GM12878 (cell line): ENCODE measurements around the gene UBQLN4. TPM values are rescaled to one million over a fixed set of nuclear protein-coding genes. Genes with fewer than 3 reads are reported as not detected.

Experiments used
- EP300 ChIP-seq, 2 experiments: fragments of 150-350 bp in 1 of 2; IDR thresholded peaks; 2 replicates each; pipeline ENCODE4 v1.6.1; 2011 to 2012; ENCODE audit warnings: low read depth in 2 of 2, low read length in 2 of 2, borderline replicate concordance in 1 of 2, improper control_type of control experiment in 1 of 2, inconsistent platforms in 1 of 2; ENCODE audit not compliant: control insufficient read depth in 1 of 2
- FOXK2 ChIP-seq: fragments of 450-650 bp; IDR thresholded peaks from 2 replicates; pipeline ENCODE4 v1.6.1; 2017; ENCODE audit warnings: mild to moderate bottlenecking, moderate library complexity
- JUND ChIP-seq: IDR thresholded peaks from 2 replicates; pipeline ENCODE4 v1.6.1; 2012; ENCODE audit warnings: low read depth, mild to moderate bottlenecking, low read length, improper control_type of control experiment, moderate library complexity
- MYB ChIP-seq: fragments of 150-350 bp; IDR thresholded peaks from 2 replicates; pipeline ENCODE4 v1.6.1; 2014; ENCODE audit warnings: mild to moderate bottlenecking, low read depth, low read length, borderline replicate concordance
- NR2C2 ChIP-seq: IDR thresholded peaks from 2 replicates; pipeline ENCODE4 v1.6.1; 2011; ENCODE audit warnings: borderline replicate concordance, low read depth; ENCODE audit not compliant: control insufficient read depth, insufficient read length
- RCOR1 ChIP-seq: conservative IDR thresholded peaks from 2 replicates; pipeline ENCODE4 v1.6.1; 2012; ENCODE audit warnings: low read depth, low read length, improper control_type of control experiment
- ZNF384 ChIP-seq: IDR thresholded peaks from 2 replicates; pipeline ENCODE4 v1.6.1; 2012; ENCODE audit warnings: low read depth, mild to moderate bottlenecking, low read length, improper control_type of control experiment, borderline replicate concordance
- polyA plus RNA-seq, 11 experiments: library from polyadenylated mRNA; depleted of rRNA in 4 of 11; unstranded in 6 of 11; stranded (reverse) in 5 of 11; fragments of >200 nt; fragmentation: Nextera tagmentation in 4 of 11; fragmentation: Illumina TruSeq in 1 of 11; extraction: Ambion mirVana in 4 of 11; extraction: Trizol in 1 of 11; gene quantifications; 1 replicate in 1 of 11; 2 replicates in 10 of 11; pipeline versions ENCODE4 v1.2.1 to v1.2.3, GENCODE V29; 2011 to 2016; ENCODE audit warnings: inconsistent platforms in 2 of 11, missing spikeins in 2 of 11, low read depth in 1 of 11
- total RNA-seq, 4 experiments: library from RNA; depleted of rRNA in 3 of 4; stranded (reverse); fragments of >200 nt in 3 of 4; fragmentation: Illumina TruSeq in 1 of 4; extraction: Trizol in 1 of 4; gene quantifications; 2 replicates each; pipeline versions ENCODE4 v1.2.1 to v1.2.3, GENCODE V29; 2013 to 2021
- TF ChIP-seq, protein P1 (sequence below): fragments of 450-650 bp; IDR thresholded peaks from 2 replicates; pipeline ENCODE4 v1.6.1; 2018; ENCODE audit warnings: borderline replicate concordance, mild to moderate bottlenecking; ENCODE audit not compliant: partially characterized antibody
- TF ChIP-seq, protein P2 (sequence below): IDR thresholded peaks from 2 replicates; pipeline ENCODE4 v1.6.1; 2012; ENCODE audit warnings: low read length, inconsistent platforms
- TF ChIP-seq, protein P3 (sequence below): fragments of 450-650 bp; IDR thresholded peaks from 2 replicates; pipeline ENCODE4 v1.6.1; 2017; ENCODE audit warnings: borderline replicate concordance
- TF ChIP-seq, protein P4 (sequence below): IDR thresholded peaks from 2 replicates; pipeline ENCODE4 v1.6.1; 2012; ENCODE audit warnings: mild to moderate bottlenecking, low read depth, low read length
- TF ChIP-seq, protein P5 (sequence below): fragments of 450-650 bp; IDR thresholded peaks from 2 replicates; pipeline ENCODE4 v1.6.1; 2016; ENCODE audit warnings: mild to moderate bottlenecking, moderate library complexity, borderline replicate concordance
- TF ChIP-seq, protein P6 (sequence below): IDR thresholded peaks from 2 replicates; pipeline ENCODE4 v1.6.1; 2011; ENCODE audit warnings: low read depth, low read length, improper control_type of control experiment, borderline replicate concordance

UBQLN4 gene
- total and polyA plus RNA-seq, 10 of the 15 experiments (the other 5 are each of a cell fraction or from before 2014, with no cell fraction given): 10.0 to 44.6 (median 19.7) TPM

DNA sequence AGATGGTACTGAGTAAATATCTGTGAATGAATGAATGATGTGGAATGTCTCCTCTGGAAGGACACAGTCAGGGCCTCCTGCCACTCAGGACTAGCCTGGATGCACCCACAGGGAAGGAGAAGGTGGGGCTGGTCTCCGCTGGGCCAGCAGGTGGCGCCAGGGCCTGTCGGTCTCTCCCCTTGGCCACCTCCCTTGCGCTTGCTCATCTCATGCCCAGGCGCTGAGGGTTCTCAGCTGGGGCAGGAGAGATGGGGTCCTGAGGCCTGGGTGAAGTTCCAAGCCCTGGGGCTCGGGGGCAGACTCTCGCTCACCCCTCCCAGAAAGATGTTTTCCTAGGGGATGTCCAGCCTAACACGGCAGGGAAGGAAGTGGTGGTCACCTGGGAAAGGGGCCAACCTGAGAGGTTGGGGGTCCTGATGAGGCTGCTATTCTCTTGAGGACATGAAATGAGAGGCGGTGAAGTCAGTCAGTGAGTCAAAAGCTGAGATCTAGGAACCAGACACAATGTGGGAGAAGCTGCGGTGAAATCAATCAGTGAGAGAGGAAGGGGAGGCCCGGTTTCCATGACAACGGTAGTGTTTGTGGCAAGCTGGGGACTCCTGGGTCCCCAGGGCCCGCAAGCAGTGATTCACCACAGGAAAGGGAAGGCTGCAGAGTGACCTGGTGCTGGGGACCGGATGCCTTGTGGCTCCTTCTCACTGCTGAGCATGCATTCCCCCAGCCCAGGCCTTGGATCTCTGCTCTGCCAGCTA lies 43.2 kb upstream of the UBQLN4 start (continued):
- TF ChIP-seq, protein P1, sequence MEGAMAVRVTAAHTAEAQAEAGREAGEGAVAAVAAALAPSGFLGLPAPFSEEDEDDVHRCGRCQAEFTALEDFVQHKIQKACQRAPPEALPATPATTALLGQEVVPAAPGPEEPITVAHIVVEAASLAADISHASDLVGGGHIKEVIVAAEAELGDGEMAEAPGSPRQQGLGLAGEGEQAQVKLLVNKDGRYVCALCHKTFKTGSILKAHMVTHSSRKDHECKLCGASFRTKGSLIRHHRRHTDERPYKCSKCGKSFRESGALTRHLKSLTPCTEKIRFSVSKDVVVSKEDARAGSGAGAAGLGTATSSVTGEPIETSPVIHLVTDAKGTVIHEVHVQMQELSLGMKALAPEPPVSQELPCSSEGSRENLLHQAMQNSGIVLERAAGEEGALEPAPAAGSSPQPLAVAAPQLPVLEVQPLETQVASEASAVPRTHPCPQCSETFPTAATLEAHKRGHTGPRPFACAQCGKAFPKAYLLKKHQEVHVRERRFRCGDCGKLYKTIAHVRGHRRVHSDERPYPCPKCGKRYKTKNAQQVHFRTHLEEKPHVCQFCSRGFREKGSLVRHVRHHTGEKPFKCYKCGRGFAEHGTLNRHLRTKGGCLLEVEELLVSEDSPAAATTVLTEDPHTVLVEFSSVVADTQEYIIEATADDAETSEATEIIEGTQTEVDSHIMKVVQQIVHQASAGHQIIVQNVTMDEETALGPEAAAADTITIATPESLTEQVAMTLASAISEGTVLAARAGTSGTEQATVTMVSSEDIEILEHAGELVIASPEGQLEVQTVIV: no peak
- 0 out of 2 replicates have a peak, but pooled peaks have one; percentile 43 for TF ChIP-seq MYB
- no peak for TF ChIP-seq FOXK2
- TF ChIP-seq RCOR1: peak; percentile 97; the same call in 1 of the 2 replicates
- peak; percentile 94 to 97 for TF ChIP-seq EP300 (IDR thresholded peaks at IDR 0.05; ENCODE audit: borderline replicate concordance in 1 of 2, control insufficient read depth in 1 of 2, low read depth in 2 of 2, low read length in 2 of 2)
- no peak for TF ChIP-seq JUND
- TF ChIP-seq, protein P2, sequence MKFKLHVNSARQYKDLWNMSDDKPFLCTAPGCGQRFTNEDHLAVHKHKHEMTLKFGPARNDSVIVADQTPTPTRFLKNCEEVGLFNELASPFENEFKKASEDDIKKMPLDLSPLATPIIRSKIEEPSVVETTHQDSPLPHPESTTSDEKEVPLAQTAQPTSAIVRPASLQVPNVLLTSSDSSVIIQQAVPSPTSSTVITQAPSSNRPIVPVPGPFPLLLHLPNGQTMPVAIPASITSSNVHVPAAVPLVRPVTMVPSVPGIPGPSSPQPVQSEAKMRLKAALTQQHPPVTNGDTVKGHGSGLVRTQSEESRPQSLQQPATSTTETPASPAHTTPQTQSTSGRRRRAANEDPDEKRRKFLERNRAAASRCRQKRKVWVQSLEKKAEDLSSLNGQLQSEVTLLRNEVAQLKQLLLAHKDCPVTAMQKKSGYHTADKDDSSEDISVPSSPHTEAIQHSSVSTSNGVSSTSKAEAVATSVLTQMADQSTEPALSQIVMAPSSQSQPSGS: no peak
- TF ChIP-seq, protein P3, sequence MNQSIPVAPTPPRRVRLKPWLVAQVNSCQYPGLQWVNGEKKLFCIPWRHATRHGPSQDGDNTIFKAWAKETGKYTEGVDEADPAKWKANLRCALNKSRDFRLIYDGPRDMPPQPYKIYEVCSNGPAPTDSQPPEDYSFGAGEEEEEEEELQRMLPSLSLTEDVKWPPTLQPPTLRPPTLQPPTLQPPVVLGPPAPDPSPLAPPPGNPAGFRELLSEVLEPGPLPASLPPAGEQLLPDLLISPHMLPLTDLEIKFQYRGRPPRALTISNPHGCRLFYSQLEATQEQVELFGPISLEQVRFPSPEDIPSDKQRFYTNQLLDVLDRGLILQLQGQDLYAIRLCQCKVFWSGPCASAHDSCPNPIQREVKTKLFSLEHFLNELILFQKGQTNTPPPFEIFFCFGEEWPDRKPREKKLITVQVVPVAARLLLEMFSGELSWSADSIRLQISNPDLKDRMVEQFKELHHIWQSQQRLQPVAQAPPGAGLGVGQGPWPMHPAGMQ: peak; percentile 76; the same call in 1 of the 2 replicates
- TF ChIP-seq, protein P4, sequence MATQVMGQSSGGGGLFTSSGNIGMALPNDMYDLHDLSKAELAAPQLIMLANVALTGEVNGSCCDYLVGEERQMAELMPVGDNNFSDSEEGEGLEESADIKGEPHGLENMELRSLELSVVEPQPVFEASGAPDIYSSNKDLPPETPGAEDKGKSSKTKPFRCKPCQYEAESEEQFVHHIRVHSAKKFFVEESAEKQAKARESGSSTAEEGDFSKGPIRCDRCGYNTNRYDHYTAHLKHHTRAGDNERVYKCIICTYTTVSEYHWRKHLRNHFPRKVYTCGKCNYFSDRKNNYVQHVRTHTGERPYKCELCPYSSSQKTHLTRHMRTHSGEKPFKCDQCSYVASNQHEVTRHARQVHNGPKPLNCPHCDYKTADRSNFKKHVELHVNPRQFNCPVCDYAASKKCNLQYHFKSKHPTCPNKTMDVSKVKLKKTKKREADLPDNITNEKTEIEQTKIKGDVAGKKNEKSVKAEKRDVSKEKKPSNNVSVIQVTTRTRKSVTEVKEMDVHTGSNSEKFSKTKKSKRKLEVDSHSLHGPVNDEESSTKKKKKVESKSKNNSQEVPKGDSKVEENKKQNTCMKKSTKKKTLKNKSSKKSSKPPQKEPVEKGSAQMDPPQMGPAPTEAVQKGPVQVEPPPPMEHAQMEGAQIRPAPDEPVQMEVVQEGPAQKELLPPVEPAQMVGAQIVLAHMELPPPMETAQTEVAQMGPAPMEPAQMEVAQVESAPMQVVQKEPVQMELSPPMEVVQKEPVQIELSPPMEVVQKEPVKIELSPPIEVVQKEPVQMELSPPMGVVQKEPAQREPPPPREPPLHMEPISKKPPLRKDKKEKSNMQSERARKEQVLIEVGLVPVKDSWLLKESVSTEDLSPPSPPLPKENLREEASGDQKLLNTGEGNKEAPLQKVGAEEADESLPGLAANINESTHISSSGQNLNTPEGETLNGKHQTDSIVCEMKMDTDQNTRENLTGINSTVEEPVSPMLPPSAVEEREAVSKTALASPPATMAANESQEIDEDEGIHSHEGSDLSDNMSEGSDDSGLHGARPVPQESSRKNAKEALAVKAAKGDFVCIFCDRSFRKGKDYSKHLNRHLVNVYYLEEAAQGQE: no peak
- TF ChIP-seq, protein P5, sequence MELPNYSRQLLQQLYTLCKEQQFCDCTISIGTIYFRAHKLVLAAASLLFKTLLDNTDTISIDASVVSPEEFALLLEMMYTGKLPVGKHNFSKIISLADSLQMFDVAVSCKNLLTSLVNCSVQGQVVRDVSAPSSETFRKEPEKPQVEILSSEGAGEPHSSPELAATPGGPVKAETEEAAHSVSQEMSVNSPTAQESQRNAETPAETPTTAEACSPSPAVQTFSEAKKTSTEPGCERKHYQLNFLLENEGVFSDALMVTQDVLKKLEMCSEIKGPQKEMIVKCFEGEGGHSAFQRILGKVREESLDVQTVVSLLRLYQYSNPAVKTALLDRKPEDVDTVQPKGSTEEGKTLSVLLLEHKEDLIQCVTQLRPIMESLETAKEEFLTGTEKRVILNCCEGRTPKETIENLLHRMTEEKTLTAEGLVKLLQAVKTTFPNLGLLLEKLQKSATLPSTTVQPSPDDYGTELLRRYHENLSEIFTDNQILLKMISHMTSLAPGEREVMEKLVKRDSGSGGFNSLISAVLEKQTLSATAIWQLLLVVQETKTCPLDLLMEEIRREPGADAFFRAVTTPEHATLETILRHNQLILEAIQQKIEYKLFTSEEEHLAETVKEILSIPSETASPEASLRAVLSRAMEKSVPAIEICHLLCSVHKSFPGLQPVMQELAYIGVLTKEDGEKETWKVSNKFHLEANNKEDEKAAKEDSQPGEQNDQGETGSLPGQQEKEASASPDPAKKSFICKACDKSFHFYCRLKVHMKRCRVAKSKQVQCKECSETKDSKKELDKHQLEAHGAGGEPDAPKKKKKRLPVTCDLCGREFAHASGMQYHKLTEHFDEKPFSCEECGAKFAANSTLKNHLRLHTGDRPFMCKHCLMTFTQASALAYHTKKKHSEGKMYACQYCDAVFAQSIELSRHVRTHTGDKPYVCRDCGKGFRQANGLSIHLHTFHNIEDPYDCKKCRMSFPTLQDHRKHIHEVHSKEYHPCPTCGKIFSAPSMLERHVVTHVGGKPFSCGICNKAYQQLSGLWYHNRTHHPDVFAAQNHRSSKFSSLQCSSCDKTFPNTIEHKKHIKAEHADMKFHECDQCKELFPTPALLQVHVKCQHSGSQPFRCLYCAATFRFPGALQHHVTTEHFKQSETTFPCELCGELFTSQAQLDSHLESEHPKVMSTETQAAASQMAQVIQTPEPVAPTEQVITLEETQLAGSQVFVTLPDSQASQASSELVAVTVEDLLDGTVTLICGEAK: peak; percentile 70; the same call in 1 of the 2 replicates
- no peak for TF ChIP-seq NR2C2
- no peak for TF ChIP-seq ZNF384
- TF ChIP-seq, protein P6, sequence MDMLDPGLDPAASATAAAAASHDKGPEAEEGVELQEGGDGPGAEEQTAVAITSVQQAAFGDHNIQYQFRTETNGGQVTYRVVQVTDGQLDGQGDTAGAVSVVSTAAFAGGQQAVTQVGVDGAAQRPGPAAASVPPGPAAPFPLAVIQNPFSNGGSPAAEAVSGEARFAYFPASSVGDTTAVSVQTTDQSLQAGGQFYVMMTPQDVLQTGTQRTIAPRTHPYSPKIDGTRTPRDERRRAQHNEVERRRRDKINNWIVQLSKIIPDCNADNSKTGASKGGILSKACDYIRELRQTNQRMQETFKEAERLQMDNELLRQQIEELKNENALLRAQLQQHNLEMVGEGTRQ: no peak
